Neural cell (in vitro differentiated cells): Measurements from ENCODE around the gene OR8A1. TPM values are rescaled to one million over a fixed set of nuclear protein-coding genes. Genes with fewer than 3 reads are reported as not detected.

ENCODE experiments used
- H2AFZ ChIP-seq: fragments of 200-600, 300-800 bp; sonication (generic), shearing (Covaris generic); 2 replicates; pipeline ENCODE4 v1.6.0; 2014; ENCODE audit warnings: low read depth, mild to moderate bottlenecking, antibody characterized with exemption, low read length, moderate library complexity
- H3F3A ChIP-seq: fragments of 200-600 bp; shearing (Covaris generic); 2 replicates; pipeline ENCODE4 v1.6.1; 2016; ENCODE audit warnings: mild to moderate bottlenecking, moderate library complexity, mixed read lengths, antibody characterized with exemption, low read length; ENCODE audit not compliant: insufficient read depth, poor library complexity, severe bottlenecking
- H3K27ac ChIP-seq: fragments of 200-600, 300-800 bp; sonication (generic), shearing (Covaris generic); 2 replicates; pipeline ENCODE4 v1.5.1; 2014; ENCODE audit warnings: mild to moderate bottlenecking, low read length, moderate library complexity
- H3K27me3 ChIP-seq: fragments of 300-800, 200-600 bp; sonication (generic), shearing (Covaris generic); 2 replicates; pipeline ENCODE4 v1.6.0; 2014; ENCODE audit warnings: mild to moderate bottlenecking, low read depth, low read length, moderate library complexity; ENCODE audit not compliant: insufficient read depth
- H3K36me3 ChIP-seq: fragments of 300-800, 200-600 bp; sonication (generic), shearing (Covaris generic); 2 replicates; pipeline ENCODE4 v1.5.1; 2014; ENCODE audit warnings: mild to moderate bottlenecking, antibody characterized with exemption, low read length, moderate library complexity; ENCODE audit not compliant: insufficient read depth
- H3K4me2 ChIP-seq: fragments of 300-800, 200-600 bp; sonication (generic), shearing (Covaris generic); 2 replicates; pipeline ENCODE4 v1.6.0; 2014; ENCODE audit warnings: mild to moderate bottlenecking, low read length
- H3K4me3 ChIP-seq: fragments of 300-800, 200-600 bp; sonication (generic), shearing (Covaris generic); 2 replicates; pipeline ENCODE4 v1.5.1; 2014; ENCODE audit warnings: mild to moderate bottlenecking, low read length, moderate library complexity
- H3K79me2 ChIP-seq: fragments of 200-600 bp; shearing (Covaris generic); replicated peaks from 2 replicates; pipeline ENCODE4 v1.6.0; 2014; ENCODE audit warnings: mild to moderate bottlenecking, low read length, moderate library complexity; ENCODE audit not compliant: insufficient read depth
- H3K9ac ChIP-seq: fragments of 300-800, 200-600 bp; sonication (generic), shearing (Covaris generic); 2 replicates; pipeline ENCODE4 v1.6.1; 2016; ENCODE audit warnings: mild to moderate bottlenecking, low read length, mixed read lengths
- H3K9me2 ChIP-seq: fragments of 200-600 bp; shearing (Covaris generic); 2 replicates; pipeline ENCODE4 v1.6.1; 2016; ENCODE audit warnings: mild to moderate bottlenecking, low read length, mixed read lengths; ENCODE audit not compliant: insufficient read depth
- H3K9me3 ChIP-seq: fragments of 200-600, 300-800 bp; sonication (generic), shearing (Covaris generic); 2 replicates; pipeline ENCODE4 v1.6.1; 2016; ENCODE audit warnings: mild to moderate bottlenecking, mixed run types, low read length, moderate library complexity, mixed read lengths
- H4K20me1 ChIP-seq: fragments of 200-600 bp; shearing (Covaris generic); 2 replicates; pipeline ENCODE4 v1.6.1; 2016; ENCODE audit warnings: mild to moderate bottlenecking, mixed run types; ENCODE audit not compliant: insufficient read depth
- EP300 ChIP-seq: fragments of 450-650 bp; conservative IDR thresholded peaks from 2 replicates; pipeline ENCODE4 v1.6.1; 2014; ENCODE audit warnings: antibody characterized with exemption, mild to moderate bottlenecking, moderate library complexity; ENCODE audit not compliant: poor library complexity, severe bottlenecking
- EZH2 ChIP-seq: fragments of 200-600, 300-800 bp; shearing (Covaris generic), sonication (generic); IDR thresholded peaks from 2 replicates; pipeline ENCODE4 v1.6.1; 2014; ENCODE audit warnings: antibody characterized with exemption, low read length, borderline replicate concordance, mild to moderate bottlenecking; ENCODE audit not compliant: insufficient read depth, poor library complexity, severe bottlenecking
- MXI1 ChIP-seq: fragments of 450-650 bp; conservative IDR thresholded peaks from 2 replicates; pipeline ENCODE4 v1.6.1; 2014; ENCODE audit warnings: antibody characterized with exemption, mild to moderate bottlenecking; ENCODE audit not compliant: poor library complexity, severe bottlenecking
- POLR2AphosphoS5 ChIP-seq: IDR thresholded peaks from 2 replicates; pipeline ENCODE4 v1.6.1; 2012
- RAD21 ChIP-seq: fragments of 450-650 bp; conservative IDR thresholded peaks from 2 replicates; pipeline ENCODE4 v1.6.1; 2014; ENCODE audit warnings: antibody characterized with exemption, mild to moderate bottlenecking, moderate library complexity
- SMC3 ChIP-seq: fragments of 450-650 bp; conservative IDR thresholded peaks from 2 replicates; pipeline ENCODE4 v1.6.1; 2014; ENCODE audit warnings: antibody characterized with exemption, mild to moderate bottlenecking, moderate library complexity; ENCODE audit not compliant: poor library complexity
- TAF1 ChIP-seq: IDR thresholded peaks from 2 replicates; pipeline ENCODE4 v1.6.1; 2012; ENCODE audit warnings: low read depth
- polyA plus RNA-seq: library from polyadenylated mRNA; depleted of rRNA; stranded (reverse); fragments of >200 nt; gene quantifications from 2 replicates; pipeline ENCODE4 v1.2.3, GENCODE V29; 2014
- TF ChIP-seq, protein P1 (sequence below): IDR thresholded peaks from 2 replicates; pipeline ENCODE4 v1.6.1; 2012; ENCODE audit warnings: borderline replicate concordance
- TF ChIP-seq, protein P2 (sequence below): fragments of 450-650 bp; IDR thresholded peaks from 2 replicates; pipeline ENCODE4 v1.5.1; 2014; ENCODE audit warnings: antibody characterized with exemption, mild to moderate bottlenecking, moderate library complexity; ENCODE audit not compliant: poor library complexity, severe bottlenecking

OR8A1 gene
- polyA plus RNA-seq, 1 donor from 2014 or later: not detected

GRCh38 chr11:124534051-124534450, 35.7 kb upstream of the OR8A1 start:
- Histone ChIP-seq H3K27ac (no peak overlapping the region), H3K4me3 (no peak overlapping the region), H3K9ac (no peak overlapping the region), H3F3A (no peaks in the 10 kb centered on the region), H3K79me2 (no peaks in the 10 kb centered on the region), H3K27me3 (no peaks in the 10 kb centered on the region), H3K4me2 (no peak overlapping the region), H2AFZ (no peak overlapping the region), H3K36me3 (no peaks in the 10 kb centered on the region), H3K9me3 (no peaks in the 10 kb centered on the region), H4K20me1 (no peaks in the 10 kb centered on the region), H3K9me2 (no peaks in the 10 kb centered on the region)
- TF ChIP-seq EZH2 (no peak), RAD21 (no peak), SMC3 (no peak), EP300 (no peak), MXI1 (no peak), POLR2AphosphoS5 (no peak), TAF1 (no peak)
- TF ChIP-seq, protein P1, sequence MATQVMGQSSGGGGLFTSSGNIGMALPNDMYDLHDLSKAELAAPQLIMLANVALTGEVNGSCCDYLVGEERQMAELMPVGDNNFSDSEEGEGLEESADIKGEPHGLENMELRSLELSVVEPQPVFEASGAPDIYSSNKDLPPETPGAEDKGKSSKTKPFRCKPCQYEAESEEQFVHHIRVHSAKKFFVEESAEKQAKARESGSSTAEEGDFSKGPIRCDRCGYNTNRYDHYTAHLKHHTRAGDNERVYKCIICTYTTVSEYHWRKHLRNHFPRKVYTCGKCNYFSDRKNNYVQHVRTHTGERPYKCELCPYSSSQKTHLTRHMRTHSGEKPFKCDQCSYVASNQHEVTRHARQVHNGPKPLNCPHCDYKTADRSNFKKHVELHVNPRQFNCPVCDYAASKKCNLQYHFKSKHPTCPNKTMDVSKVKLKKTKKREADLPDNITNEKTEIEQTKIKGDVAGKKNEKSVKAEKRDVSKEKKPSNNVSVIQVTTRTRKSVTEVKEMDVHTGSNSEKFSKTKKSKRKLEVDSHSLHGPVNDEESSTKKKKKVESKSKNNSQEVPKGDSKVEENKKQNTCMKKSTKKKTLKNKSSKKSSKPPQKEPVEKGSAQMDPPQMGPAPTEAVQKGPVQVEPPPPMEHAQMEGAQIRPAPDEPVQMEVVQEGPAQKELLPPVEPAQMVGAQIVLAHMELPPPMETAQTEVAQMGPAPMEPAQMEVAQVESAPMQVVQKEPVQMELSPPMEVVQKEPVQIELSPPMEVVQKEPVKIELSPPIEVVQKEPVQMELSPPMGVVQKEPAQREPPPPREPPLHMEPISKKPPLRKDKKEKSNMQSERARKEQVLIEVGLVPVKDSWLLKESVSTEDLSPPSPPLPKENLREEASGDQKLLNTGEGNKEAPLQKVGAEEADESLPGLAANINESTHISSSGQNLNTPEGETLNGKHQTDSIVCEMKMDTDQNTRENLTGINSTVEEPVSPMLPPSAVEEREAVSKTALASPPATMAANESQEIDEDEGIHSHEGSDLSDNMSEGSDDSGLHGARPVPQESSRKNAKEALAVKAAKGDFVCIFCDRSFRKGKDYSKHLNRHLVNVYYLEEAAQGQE: no peak
- TF ChIP-seq, protein P2, sequence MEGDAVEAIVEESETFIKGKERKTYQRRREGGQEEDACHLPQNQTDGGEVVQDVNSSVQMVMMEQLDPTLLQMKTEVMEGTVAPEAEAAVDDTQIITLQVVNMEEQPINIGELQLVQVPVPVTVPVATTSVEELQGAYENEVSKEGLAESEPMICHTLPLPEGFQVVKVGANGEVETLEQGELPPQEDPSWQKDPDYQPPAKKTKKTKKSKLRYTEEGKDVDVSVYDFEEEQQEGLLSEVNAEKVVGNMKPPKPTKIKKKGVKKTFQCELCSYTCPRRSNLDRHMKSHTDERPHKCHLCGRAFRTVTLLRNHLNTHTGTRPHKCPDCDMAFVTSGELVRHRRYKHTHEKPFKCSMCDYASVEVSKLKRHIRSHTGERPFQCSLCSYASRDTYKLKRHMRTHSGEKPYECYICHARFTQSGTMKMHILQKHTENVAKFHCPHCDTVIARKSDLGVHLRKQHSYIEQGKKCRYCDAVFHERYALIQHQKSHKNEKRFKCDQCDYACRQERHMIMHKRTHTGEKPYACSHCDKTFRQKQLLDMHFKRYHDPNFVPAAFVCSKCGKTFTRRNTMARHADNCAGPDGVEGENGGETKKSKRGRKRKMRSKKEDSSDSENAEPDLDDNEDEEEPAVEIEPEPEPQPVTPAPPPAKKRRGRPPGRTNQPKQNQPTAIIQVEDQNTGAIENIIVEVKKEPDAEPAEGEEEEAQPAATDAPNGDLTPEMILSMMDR: no peak

- TF ChIP-seq EZH2 (no peak), MXI1 (no peak), RAD21 (no peak), POLR2AphosphoS5 (no peak), SMC3 (no peak), EP300 (no peak)
- TF ChIP-seq, protein P2: no peak
- TF ChIP-seq, protein P1: no peak
- no peaks in the 10 kb centered on the region for H3K9me3 ChIP-seq
- no peaks in the 10 kb centered on the region for H3F3A ChIP-seq
- no peaks in the 10 kb centered on the region for H3K79me2 ChIP-seq
- no peaks in the 10 kb centered on the region for H3K9me2 ChIP-seq
- no peak overlapping the region for H3K4me2 ChIP-seq
- no peak overlapping the region for H3K27ac ChIP-seq
- H3K27me3 ChIP-seq: no peaks in the 10 kb centered on the region
- no peaks in the 10 kb centered on the region for H3K36me3 ChIP-seq
- no peak overlapping the region for H2AFZ ChIP-seq
- no peak overlapping the region for H3K4me3 ChIP-seq
- no peaks in the 10 kb centered on the region for H4K20me1 ChIP-seq
- no peak overlapping the region for H3K9ac ChIP-seq
Observed at GRCh38 chr11:124535552-124536232, 34.1 kb upstream of the OR8A1 start.
